ENCODE data around the gene IFTAP. TPM values are rescaled to one million over a fixed set of nuclear protein-coding genes. Genes with fewer than 3 reads are reported as not detected.
A peak's percentile ranks its signal among the peaks of the same experiment; 100 is the strongest.

Gene IFTAP
- total RNA-seq, 1 experiment from 2014 or later: 25.3 TPM

- peaks cover 3% of the 10 kb centered on the region for H3K4me1 ChIP-seq (ENCODE audit: insufficient read depth, low read length, poor library complexity, severe bottlenecking)
- ChIA-PET CTCF (no interaction called here), POLR2A (ENCODE audit: low non-redundant PET) (no interaction called here)
- peaks cover 50% of the 10 kb centered on the region for H3K27me3 ChIP-seq (replicated peaks; ENCODE audit: insufficient read depth, low read depth, low read length, poor library complexity)
- no peak for TF ChIP-seq EZH2 (IDR thresholded peaks at IDR 0.05; ENCODE audit: borderline replicate concordance, low read depth, low read length, poor library complexity, severe bottlenecking)
- TF ChIP-seq, protein P1, sequence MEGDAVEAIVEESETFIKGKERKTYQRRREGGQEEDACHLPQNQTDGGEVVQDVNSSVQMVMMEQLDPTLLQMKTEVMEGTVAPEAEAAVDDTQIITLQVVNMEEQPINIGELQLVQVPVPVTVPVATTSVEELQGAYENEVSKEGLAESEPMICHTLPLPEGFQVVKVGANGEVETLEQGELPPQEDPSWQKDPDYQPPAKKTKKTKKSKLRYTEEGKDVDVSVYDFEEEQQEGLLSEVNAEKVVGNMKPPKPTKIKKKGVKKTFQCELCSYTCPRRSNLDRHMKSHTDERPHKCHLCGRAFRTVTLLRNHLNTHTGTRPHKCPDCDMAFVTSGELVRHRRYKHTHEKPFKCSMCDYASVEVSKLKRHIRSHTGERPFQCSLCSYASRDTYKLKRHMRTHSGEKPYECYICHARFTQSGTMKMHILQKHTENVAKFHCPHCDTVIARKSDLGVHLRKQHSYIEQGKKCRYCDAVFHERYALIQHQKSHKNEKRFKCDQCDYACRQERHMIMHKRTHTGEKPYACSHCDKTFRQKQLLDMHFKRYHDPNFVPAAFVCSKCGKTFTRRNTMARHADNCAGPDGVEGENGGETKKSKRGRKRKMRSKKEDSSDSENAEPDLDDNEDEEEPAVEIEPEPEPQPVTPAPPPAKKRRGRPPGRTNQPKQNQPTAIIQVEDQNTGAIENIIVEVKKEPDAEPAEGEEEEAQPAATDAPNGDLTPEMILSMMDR (conservative IDR thresholded peaks at IDR 0.05; ENCODE audit: low read depth, low read length): peak; percentile 49
- DNase-seq (ENCODE audit: low spot score): no peak
- peaks cover 7% of the 10 kb centered on the region for H3K9me3 ChIP-seq (ENCODE audit: low read depth, low read length, poor library complexity, severe bottlenecking)
- no peaks in the 10 kb centered on the region for H3K36me3 ChIP-seq (ENCODE audit: insufficient read depth, low read length, poor library complexity, severe bottlenecking)
- intact Hi-C loops (cut with micrococcal nuclease; ENCODE audit: unreplicated experiment): no loop called here
- no peak overlapping the region for H3K4me3 ChIP-seq (ENCODE audit: low read depth, low read length, poor library complexity, severe bottlenecking)
- BruUV-seq (replicated peaks): no TSS peak
- no peak overlapping the region for H3K27ac ChIP-seq (ENCODE audit: low read depth, low read length, poor library complexity, severe bottlenecking)
Measured at GRCh38 chr11:36583667-36584066, 10.6 kb upstream of the IFTAP start.

DNA sequence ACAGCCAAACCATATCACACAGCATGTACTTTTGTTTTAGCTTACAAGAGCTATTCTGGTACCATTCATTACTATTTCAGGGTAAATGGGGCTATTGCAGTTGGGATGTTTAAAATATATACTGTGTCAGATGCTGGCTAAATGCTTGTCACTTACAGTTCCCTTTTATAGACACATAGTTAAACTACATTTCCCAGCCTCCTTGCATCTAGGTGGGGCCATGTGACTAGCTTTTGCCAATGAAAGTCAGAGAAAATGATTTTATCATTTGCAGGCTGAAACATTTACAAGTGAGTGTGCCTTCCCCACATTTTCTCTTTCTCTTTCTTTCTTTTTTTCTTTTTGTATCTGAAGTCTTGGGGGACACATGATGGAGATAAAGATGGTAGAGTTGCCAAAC, 7.8 kb upstream of the IFTAP start:
- H3K4me1 ChIP-seq (ENCODE audit: insufficient read depth, low read length, poor library complexity, severe bottlenecking): no peaks in the 10 kb centered on the region
- no peak overlapping the region for H3K4me3 ChIP-seq (ENCODE audit: low read depth, low read length, poor library complexity, severe bottlenecking)
- no peak for DNase-seq (ENCODE audit: low spot score)
- TF ChIP-seq EZH2 (IDR thresholded peaks at IDR 0.05; ENCODE audit: borderline replicate concordance, low read depth, low read length, poor library complexity, severe bottlenecking): no peak
- TF ChIP-seq, protein P1 (conservative IDR thresholded peaks at IDR 0.05; ENCODE audit: low read depth, low read length): no peak
- BruUV-seq (replicated peaks): no TSS peak
- H3K36me3 ChIP-seq (ENCODE audit: insufficient read depth, low read length, poor library complexity, severe bottlenecking): no peaks in the 10 kb centered on the region
- POLR2A ChIA-PET (ENCODE audit: low non-redundant PET): no interaction called here
- H3K27ac ChIP-seq (ENCODE audit: low read depth, low read length, poor library complexity, severe bottlenecking): no peak overlapping the region
- H3K27me3 ChIP-seq (replicated peaks; ENCODE audit: insufficient read depth, low read depth, low read length, poor library complexity): peaks cover 79% of the 10 kb centered on the region
- peaks cover 4% of the 10 kb centered on the region for H3K9me3 ChIP-seq (ENCODE audit: low read depth, low read length, poor library complexity, severe bottlenecking)
- CTCF ChIA-PET: no interaction called here
- intact Hi-C loops (cut with micrococcal nuclease; ENCODE audit: unreplicated experiment): no loop called here

DNA sequence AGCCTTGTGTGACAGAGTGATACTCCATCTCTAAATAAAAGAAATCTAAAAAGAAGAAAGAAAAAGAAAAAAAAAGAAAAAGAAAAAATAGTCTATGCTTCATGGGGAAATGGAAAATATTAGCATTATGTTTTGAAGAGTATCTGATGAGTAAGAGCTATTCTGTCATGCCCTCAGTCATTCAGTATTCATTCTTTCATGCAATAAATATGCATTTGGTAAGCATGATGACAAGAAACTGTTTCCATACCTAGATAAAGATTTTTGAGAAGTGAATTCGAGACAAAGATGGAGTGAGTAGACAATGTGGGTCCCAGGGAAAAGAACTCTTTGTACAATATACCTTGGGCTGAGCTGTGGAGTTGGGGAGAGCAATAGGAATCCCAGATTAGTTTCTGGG, 6.2 kb upstream of the IFTAP start:
- DNase-seq (ENCODE audit: low spot score): no peak
- no peaks in the 10 kb centered on the region for H3K36me3 ChIP-seq (ENCODE audit: insufficient read depth, low read length, poor library complexity, severe bottlenecking)
- peaks cover 85% of the 10 kb centered on the region for H3K27me3 ChIP-seq (replicated peaks; ENCODE audit: insufficient read depth, low read depth, low read length, poor library complexity)
- H3K9me3 ChIP-seq (ENCODE audit: low read depth, low read length, poor library complexity, severe bottlenecking): no peaks in the 10 kb centered on the region
- no peak overlapping the region for H3K4me3 ChIP-seq (ENCODE audit: low read depth, low read length, poor library complexity, severe bottlenecking)
- no peak overlapping the region for H3K27ac ChIP-seq (ENCODE audit: low read depth, low read length, poor library complexity, severe bottlenecking)
- no peaks in the 10 kb centered on the region for H3K4me1 ChIP-seq (ENCODE audit: insufficient read depth, low read length, poor library complexity, severe bottlenecking)
- ChIA-PET POLR2A (ENCODE audit: low non-redundant PET) (no interaction called here), CTCF (no interaction called here)
- TF ChIP-seq, protein P1 (conservative IDR thresholded peaks at IDR 0.05; ENCODE audit: low read depth, low read length): no peak
- BruUV-seq (replicated peaks): no TSS peak
- intact Hi-C loops (cut with micrococcal nuclease; ENCODE audit: unreplicated experiment): no loop called here
